ENCODE data around the gene CTNNA2. TPM values are rescaled to one million over a fixed set of nuclear protein-coding genes. Genes with fewer than 3 reads are reported as not detected.

Gene CTNNA2
- total and polyA plus RNA-seq, 7 experiments from 2014 or later = not detected

GRCh38 chr2:80642465-80642864 lies 1129.6 kb downstream of the CTNNA2 start:
- Mint-ChIP-seq H3K4me3 (no peak overlapping the region), H3K9me3 (peaks cover 2 to 26% (median 11%) of the 10 kb centered on the region in 11 donors), H3K27ac (no peak overlapping the region), H3K27me3 (no peaks in the 10 kb centered on the region), H3K4me1 (no peaks in the 10 kb centered on the region), H3K36me3 (no peaks in the 10 kb centered on the region)
- no peaks in the 10 kb centered on the region for H3K4me1 ChIP-seq (ENCODE audit: control insufficient read depth in 2 of 2, insufficient read depth in 2 of 2, low read length in 2 of 2)
- ChIA-PET POLR2A (no interaction called here), CTCF (no interaction called here)
- H3K27ac ChIP-seq (ENCODE audit: low read depth, low read length) = no peak overlapping the region
- peaks cover 0 to 4% (median 0%) of the 10 kb centered on the region in 3 experiments for H3K9me3 ChIP-seq (ENCODE audit: control insufficient read depth in 2 of 3, low read length in 3 of 3)
- no peaks in the 10 kb centered on the region for H3K36me3 ChIP-seq (ENCODE audit: control insufficient read depth in 2 of 3, insufficient read depth in 3 of 3, low read length in 3 of 3)
- no peaks in the 10 kb centered on the region for H3K27me3 ChIP-seq (ENCODE audit: control insufficient read depth in 2 of 2, insufficient read depth in 2 of 2, low read length in 2 of 2)
- no peak overlapping the region for H3K4me3 ChIP-seq (ENCODE audit: low read length)
- intact Hi-C loops (cut with micrococcal nuclease) = no loop called here
- ATAC-seq (no peak), DNase-seq (no peak)

- Mint-ChIP-seq H3K36me3 (no peaks in the 10 kb centered on the region), H3K27ac (no peak overlapping the region), H3K27me3 (no peaks in the 10 kb centered on the region), H3K4me3 (no peak overlapping the region), H3K4me1 (no peaks in the 10 kb centered on the region), H3K9me3 (peaks cover 2 to 27% (median 9%) of the 10 kb centered on the region in 11 donors)
- DNase-seq (no peak), ATAC-seq (no peak)
- H3K27me3 ChIP-seq (ENCODE audit: control insufficient read depth in 2 of 2, insufficient read depth in 2 of 2, low read length in 2 of 2) = no peaks in the 10 kb centered on the region
- no peaks in the 10 kb centered on the region for H3K36me3 ChIP-seq (ENCODE audit: control insufficient read depth in 2 of 3, insufficient read depth in 3 of 3, low read length in 3 of 3)
- intact Hi-C loops (cut with micrococcal nuclease) = no loop called here
- POLR2A ChIA-PET = no interaction called here
- H3K4me1 ChIP-seq (ENCODE audit: control insufficient read depth in 2 of 2, insufficient read depth in 2 of 2, low read length in 2 of 2) = no peaks in the 10 kb centered on the region
- CTCF ChIA-PET = no interaction called here
- H3K27ac ChIP-seq (ENCODE audit: low read depth, low read length) = no peak overlapping the region
- H3K9me3 ChIP-seq (ENCODE audit: control insufficient read depth in 2 of 3, low read length in 3 of 3) = peaks cover 0 to 4% (median 0%) of the 10 kb centered on the region in 3 experiments
- H3K4me3 ChIP-seq (ENCODE audit: low read length) = no peak overlapping the region
Measured at GRCh38 chr2:80643598-80643997, 1130.7 kb downstream of the CTNNA2 start.

- Histone ChIP-seq H3K4me1 (ENCODE audit: control insufficient read depth in 2 of 2, insufficient read depth in 2 of 2, low read length in 2 of 2) (no peaks in the 10 kb centered on the region), H3K9me3 (ENCODE audit: control insufficient read depth in 2 of 3, low read length in 3 of 3) (no peaks in the 10 kb centered on the region), H3K27ac (ENCODE audit: low read depth, low read length) (no peak overlapping the region), H3K4me3 (ENCODE audit: low read length) (no peak overlapping the region), H3K27me3 (ENCODE audit: control insufficient read depth in 2 of 2, insufficient read depth in 2 of 2, low read length in 2 of 2) (no peaks in the 10 kb centered on the region), H3K36me3 (ENCODE audit: control insufficient read depth in 2 of 3, insufficient read depth in 3 of 3, low read length in 3 of 3) (no peaks in the 10 kb centered on the region)
- DNase-seq (no peak), ATAC-seq (no peak)
- H3K9me3 Mint-ChIP-seq = peaks cover 4 to 48% (median 21%) of the 10 kb centered on the region in 11 donors
- no peaks in the 10 kb centered on the region for H3K27me3 Mint-ChIP-seq
- no peak overlapping the region for H3K4me3 Mint-ChIP-seq
- H3K4me1 Mint-ChIP-seq = no peaks in the 10 kb centered on the region
- intact Hi-C loops (cut with micrococcal nuclease) = no loop called here
- POLR2A ChIA-PET = no interaction called here
- CTCF ChIA-PET = no interaction called here
- H3K36me3 Mint-ChIP-seq = no peaks in the 10 kb centered on the region
- no peak overlapping the region for H3K27ac Mint-ChIP-seq
Measured at GRCh38 chr2:80651435-80651834, 1138.6 kb downstream of the CTNNA2 start.

GRCh38 chr2:80655265-80655664 lies 1142.4 kb downstream of the CTNNA2 start:
- CTCF ChIA-PET = no interaction called here
- H3K4me1 Mint-ChIP-seq = no peaks in the 10 kb centered on the region

GRCh38 chr2:80670763-80671162 lies 1157.9 kb downstream of the CTNNA2 start:
- Mint-ChIP-seq H3K9me3 (peaks cover 0 to 27% (median 8%) of the 10 kb centered on the region in 11 donors), H3K27me3 (no peaks in the 10 kb centered on the region), H3K4me1 (no peaks in the 10 kb centered on the region), H3K27ac (no peak overlapping the region), H3K36me3 (no peaks in the 10 kb centered on the region), H3K4me3 (no peak overlapping the region)
- no peaks in the 10 kb centered on the region for H3K9me3 ChIP-seq (ENCODE audit: control insufficient read depth in 2 of 3, low read length in 3 of 3)
- ChIA-PET POLR2A (no interaction called here), CTCF (no interaction called here)
- no peak for ATAC-seq
- no peaks in the 10 kb centered on the region for H3K4me1 ChIP-seq (ENCODE audit: control insufficient read depth in 2 of 2, insufficient read depth in 2 of 2, low read length in 2 of 2)
- no peak for DNase-seq
- no peaks in the 10 kb centered on the region for H3K36me3 ChIP-seq (ENCODE audit: control insufficient read depth in 2 of 3, insufficient read depth in 3 of 3, low read length in 3 of 3)
- no peak overlapping the region for H3K4me3 ChIP-seq (ENCODE audit: low read length)
- H3K27ac ChIP-seq (ENCODE audit: low read depth, low read length) = no peak overlapping the region
- no peaks in the 10 kb centered on the region for H3K27me3 ChIP-seq (ENCODE audit: control insufficient read depth in 2 of 2, insufficient read depth in 2 of 2, low read length in 2 of 2)
- intact Hi-C loops (cut with micrococcal nuclease) = no loop called here

More at GRCh38 chr2:80655265-80655664, 1142.4 kb downstream of the CTNNA2 start:
- Mint-ChIP-seq H3K4me3 (no peak overlapping the region), H3K9me3 (peaks cover 6 to 51% (median 21%) of the 10 kb centered on the region in 11 donors), H3K27ac (no peak overlapping the region), H3K36me3 (no peaks in the 10 kb centered on the region), H3K27me3 (no peaks in the 10 kb centered on the region)
- POLR2A ChIA-PET = no interaction called here
- H3K4me1 ChIP-seq (ENCODE audit: control insufficient read depth in 2 of 2, insufficient read depth in 2 of 2, low read length in 2 of 2) = no peaks in the 10 kb centered on the region
- no peaks in the 10 kb centered on the region for H3K36me3 ChIP-seq (ENCODE audit: control insufficient read depth in 2 of 3, insufficient read depth in 3 of 3, low read length in 3 of 3)
- ATAC-seq (no peak), DNase-seq (no peak)
- no peaks in the 10 kb centered on the region for H3K9me3 ChIP-seq (ENCODE audit: control insufficient read depth in 2 of 3, low read length in 3 of 3)
- intact Hi-C loops (cut with micrococcal nuclease) = no loop called here
- H3K27ac ChIP-seq (ENCODE audit: low read depth, low read length) = no peak overlapping the region
- H3K27me3 ChIP-seq (ENCODE audit: control insufficient read depth in 2 of 2, insufficient read depth in 2 of 2, low read length in 2 of 2) = no peaks in the 10 kb centered on the region
- H3K4me3 ChIP-seq (ENCODE audit: low read length) = no peak overlapping the region

- intact Hi-C loops (cut with micrococcal nuclease) = no loop called here
- no peak overlapping the region for H3K27ac ChIP-seq (ENCODE audit: low read depth, low read length)
- no peak overlapping the region for H3K4me3 Mint-ChIP-seq
- ATAC-seq = no peak
- H3K4me1 ChIP-seq (ENCODE audit: control insufficient read depth in 2 of 2, insufficient read depth in 2 of 2, low read length in 2 of 2) = no peaks in the 10 kb centered on the region
- H3K9me3 Mint-ChIP-seq = peaks cover 0 to 17% (median 2%) of the 10 kb centered on the region in 11 donors
- POLR2A ChIA-PET = no interaction called here
- CTCF ChIA-PET = no interaction called here
- no peaks in the 10 kb centered on the region for H3K27me3 ChIP-seq (ENCODE audit: control insufficient read depth in 2 of 2, insufficient read depth in 2 of 2, low read length in 2 of 2)
- no peak for DNase-seq
- no peak overlapping the region for H3K4me3 ChIP-seq (ENCODE audit: low read length)
- H3K36me3 Mint-ChIP-seq = peaks cover 0 to 4% (median 0%) of the 10 kb centered on the region in 5 donors
- H3K27me3 Mint-ChIP-seq = no peaks in the 10 kb centered on the region
- H3K27ac Mint-ChIP-seq = no peak overlapping the region
- H3K9me3 ChIP-seq (ENCODE audit: control insufficient read depth in 2 of 3, low read length in 3 of 3) = no peaks in the 10 kb centered on the region
- no peaks in the 10 kb centered on the region for H3K4me1 Mint-ChIP-seq
- H3K36me3 ChIP-seq (ENCODE audit: control insufficient read depth in 2 of 3, insufficient read depth in 3 of 3, low read length in 3 of 3) = no peaks in the 10 kb centered on the region
Measured at GRCh38 chr2:80687524-80687923, 1174.7 kb downstream of the CTNNA2 start.

- H3K4me3 ChIP-seq (ENCODE audit: low read length) = no peak overlapping the region
- H3K4me1 ChIP-seq (ENCODE audit: control insufficient read depth in 2 of 2, insufficient read depth in 2 of 2, low read length in 2 of 2) = no peaks in the 10 kb centered on the region
- no peaks in the 10 kb centered on the region for H3K9me3 ChIP-seq (ENCODE audit: control insufficient read depth in 2 of 3, low read length in 3 of 3)
- no peaks in the 10 kb centered on the region for H3K36me3 ChIP-seq (ENCODE audit: control insufficient read depth in 2 of 3, insufficient read depth in 3 of 3, low read length in 3 of 3)
- no peak overlapping the region for H3K27ac Mint-ChIP-seq
- no peak for ATAC-seq
- peaks cover 0 to 4% (median 0%) of the 10 kb centered on the region in 5 donors for H3K36me3 Mint-ChIP-seq
- no peaks in the 10 kb centered on the region for H3K4me1 Mint-ChIP-seq
- intact Hi-C loops (cut with micrococcal nuclease) = no loop called here
- no peak overlapping the region for H3K4me3 Mint-ChIP-seq
- no peak for DNase-seq
- no peak overlapping the region for H3K27ac ChIP-seq (ENCODE audit: low read depth, low read length)
- H3K9me3 Mint-ChIP-seq = peaks cover 0 to 23% (median 5%) of the 10 kb centered on the region in 11 donors
- ChIA-PET CTCF (no interaction called here), POLR2A (no interaction called here)
- no peaks in the 10 kb centered on the region for H3K27me3 Mint-ChIP-seq
- H3K27me3 ChIP-seq (ENCODE audit: control insufficient read depth in 2 of 2, insufficient read depth in 2 of 2, low read length in 2 of 2) = no peaks in the 10 kb centered on the region
Measured at GRCh38 chr2:80689106-80689505, 1176.3 kb downstream of the CTNNA2 start.
